Forelimb muscle (tissue), 1 donor: ENCODE measurements around the gene CCDC181. TPM values are rescaled to one million over a fixed set of nuclear protein-coding genes. Genes with fewer than 3 reads are reported as not detected.
"Not testable (repeated sequence)": the region's sequence is repeated elsewhere in the genome, so short reads cannot be mapped to it uniquely, and the experiment has no call there.

Source experiments
- DNase-seq: peaks from one replicate; pipeline ENCODE4 v3.0.0-alpha.2; 2013; ENCODE audit warnings: low read depth
- polyA plus RNA-seq: library from polyadenylated mRNA; unstranded; fragments of 120-200 nt; gene quantifications from one replicate; pipeline ENCODE4 v1.2.1, GENCODE V29; 2013; ENCODE audit not compliant: insufficient read length

The CCDC181 gene
- polyA plus RNA-seq, 1 donor = 0.53 TPM

DNA sequence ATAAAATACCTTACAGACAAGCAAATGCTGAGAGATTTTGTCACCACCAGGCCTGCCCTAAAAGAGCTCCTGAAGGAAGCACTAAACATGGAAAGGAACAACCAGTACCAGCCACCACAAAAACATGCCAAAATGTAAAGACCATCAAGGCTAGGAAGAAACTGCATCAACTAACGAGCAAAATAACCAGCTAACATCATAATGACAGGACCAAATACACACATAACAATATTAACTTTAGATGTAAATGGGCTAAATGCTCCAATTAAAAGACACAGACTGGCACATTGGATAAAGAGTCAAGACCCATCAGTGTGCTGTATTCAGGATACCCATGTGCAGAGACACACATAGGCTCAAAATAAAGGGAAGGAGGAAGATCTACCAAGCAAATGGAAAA lies 24.7 kb downstream of the CCDC181 start:
- DNase-seq = not testable (repeated sequence)

DNA sequence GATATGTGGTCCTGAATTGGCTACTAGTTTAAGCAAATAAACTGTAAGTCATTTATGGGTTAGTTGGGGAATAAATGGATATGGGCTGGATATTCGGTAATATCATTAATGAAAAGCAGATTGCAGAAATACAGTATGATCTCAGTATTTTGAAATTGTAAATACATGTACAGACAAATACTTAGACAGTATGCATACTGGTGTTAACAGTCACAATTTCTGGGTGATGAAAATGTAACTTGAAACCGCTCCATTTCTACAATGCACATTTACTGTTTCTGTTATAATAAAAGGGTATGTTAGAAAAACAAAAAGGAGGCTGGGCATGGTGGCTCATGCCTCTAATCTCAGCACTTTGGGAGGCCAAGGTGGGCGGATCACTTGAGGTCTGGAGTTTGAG lies 31.3 kb downstream of the CCDC181 start:
- no peak for DNase-seq

DNA sequence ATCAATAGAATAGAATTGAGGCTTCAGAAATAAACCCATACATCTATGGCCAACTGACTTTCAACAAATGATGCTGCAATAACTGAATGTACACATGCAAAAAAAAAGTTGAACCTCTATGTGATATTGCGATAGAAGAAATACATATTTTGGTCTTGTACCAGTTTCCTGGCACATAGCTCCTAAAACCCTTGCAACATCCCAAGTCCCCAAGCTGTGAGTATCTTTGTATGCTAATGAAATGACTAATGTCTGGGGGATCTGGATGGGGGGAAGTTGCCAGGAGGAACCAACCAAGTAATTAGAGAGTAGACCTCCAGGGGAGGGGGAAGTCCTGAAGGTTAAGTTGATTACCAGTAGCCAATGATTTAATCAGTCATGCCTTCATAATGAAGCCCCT lies 34.9 kb downstream of the CCDC181 start:
- DNase-seq = no peak

DNA sequence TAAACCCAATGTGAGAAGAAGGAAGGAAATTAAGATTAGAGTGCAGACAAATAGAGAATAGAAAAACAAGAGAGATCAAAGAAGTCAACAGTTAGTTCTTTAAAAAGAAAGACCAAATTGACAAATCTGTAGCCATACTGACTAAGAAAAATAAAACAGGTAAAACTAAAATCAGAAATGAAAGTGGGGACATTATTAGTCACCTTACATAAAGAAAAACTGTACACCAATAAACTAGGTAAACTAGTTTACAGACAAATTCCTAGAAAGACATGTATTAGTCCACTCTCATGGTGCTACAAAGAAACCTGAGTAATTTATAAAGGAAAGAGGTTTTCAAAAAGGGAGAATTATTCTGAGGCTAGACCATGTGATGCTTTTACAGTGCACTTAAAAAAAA lies 37.0 kb downstream of the CCDC181 start:
- no peak for DNase-seq

DNA sequence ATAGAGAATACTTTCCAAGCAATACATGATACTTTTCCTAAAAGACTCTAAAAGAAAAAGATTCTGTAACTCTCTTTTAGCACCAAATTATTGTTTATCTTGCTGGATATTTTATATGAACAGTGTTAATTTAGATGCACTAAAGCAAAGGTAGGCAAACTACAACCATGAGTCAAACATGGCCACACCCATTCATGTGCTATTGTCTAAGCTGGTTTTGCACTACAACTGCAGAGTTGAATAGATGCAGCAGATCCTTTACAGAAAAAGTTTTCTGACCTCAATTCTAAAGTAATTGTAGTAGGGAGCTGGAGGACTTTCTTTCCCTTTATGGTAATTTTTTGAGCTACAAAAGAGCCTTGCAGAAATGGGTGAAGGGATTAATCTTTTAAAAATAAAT lies 39.9 kb downstream of the CCDC181 start:
- no peak for DNase-seq

DNA sequence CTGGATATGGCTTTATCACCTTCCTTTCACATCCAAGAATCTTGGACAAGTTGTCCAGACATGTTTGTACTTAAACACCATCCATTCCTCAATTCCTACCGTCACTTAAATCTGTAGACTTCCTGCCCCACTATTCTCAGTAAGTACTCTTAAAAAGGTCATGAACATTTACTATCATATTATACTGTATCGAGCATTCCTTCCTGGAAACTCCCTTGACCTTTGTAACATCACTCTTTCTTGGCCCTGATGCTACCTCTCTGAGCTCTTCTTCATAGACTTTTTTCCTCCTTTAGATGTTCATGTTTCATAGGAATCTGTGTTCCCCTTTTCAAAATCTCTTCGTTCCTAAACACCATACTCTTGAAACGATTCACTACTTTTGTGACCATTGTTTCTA lies 43.8 kb downstream of the CCDC181 start:
- DNase-seq = no peak

DNA sequence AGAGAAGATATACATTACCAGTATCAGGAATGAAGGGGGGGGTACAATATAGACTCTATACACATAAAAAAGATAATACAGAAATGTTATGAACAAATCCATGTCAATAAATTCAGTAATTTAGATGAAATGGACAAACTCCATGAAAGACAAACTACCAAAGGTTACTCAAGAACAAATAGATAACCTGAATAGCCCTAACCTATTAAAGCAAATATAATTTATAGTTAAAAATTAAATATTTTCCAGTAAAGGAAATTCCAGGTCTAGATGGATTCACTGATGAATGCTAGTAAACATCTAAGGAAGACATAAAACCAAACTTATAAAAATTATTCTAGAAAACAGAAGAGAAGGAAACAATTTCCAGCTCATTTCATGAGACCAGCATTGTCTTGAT lies 46.1 kb downstream of the CCDC181 start:
- no peak for DNase-seq

DNA sequence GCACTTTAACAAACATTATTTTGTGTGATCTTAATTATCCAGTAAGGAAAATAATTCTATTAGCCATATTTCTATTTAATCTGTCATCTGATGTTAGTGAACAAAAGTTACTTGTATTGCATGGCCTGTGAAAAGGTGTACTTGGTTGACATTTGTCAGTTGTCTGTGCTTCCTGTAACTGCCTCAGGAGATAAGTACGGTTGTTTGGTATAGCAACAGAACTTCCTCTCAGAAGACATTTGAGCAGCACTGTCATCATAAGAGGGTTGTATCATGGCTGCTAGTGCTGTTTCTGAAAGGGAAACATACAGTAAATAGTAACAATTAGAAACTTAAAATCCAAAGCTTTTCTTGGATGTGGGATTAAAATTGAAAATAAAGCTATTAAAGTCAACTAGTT lies 55.9 kb downstream of the CCDC181 start:
- no peak for DNase-seq

DNA sequence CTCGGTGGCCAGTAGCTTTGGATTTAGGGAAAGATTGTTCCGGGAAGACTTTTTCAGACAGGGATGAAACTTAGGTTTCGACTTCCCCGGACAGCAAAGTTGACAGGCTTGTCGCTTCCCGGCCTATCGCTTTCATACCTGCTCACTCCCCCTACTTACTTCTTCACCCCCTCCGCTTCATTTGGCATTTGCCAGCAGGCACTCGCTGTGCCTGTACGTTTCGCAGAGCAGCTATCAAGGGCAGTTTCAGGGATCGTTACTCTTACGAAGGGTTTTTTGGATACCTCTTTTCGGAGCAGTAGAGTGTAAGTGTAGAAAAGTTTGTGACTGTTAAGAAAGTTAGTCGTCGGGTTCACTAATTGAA lies 58.9 kb downstream of the CCDC181 start:
- DNase-seq = no peak

DNA sequence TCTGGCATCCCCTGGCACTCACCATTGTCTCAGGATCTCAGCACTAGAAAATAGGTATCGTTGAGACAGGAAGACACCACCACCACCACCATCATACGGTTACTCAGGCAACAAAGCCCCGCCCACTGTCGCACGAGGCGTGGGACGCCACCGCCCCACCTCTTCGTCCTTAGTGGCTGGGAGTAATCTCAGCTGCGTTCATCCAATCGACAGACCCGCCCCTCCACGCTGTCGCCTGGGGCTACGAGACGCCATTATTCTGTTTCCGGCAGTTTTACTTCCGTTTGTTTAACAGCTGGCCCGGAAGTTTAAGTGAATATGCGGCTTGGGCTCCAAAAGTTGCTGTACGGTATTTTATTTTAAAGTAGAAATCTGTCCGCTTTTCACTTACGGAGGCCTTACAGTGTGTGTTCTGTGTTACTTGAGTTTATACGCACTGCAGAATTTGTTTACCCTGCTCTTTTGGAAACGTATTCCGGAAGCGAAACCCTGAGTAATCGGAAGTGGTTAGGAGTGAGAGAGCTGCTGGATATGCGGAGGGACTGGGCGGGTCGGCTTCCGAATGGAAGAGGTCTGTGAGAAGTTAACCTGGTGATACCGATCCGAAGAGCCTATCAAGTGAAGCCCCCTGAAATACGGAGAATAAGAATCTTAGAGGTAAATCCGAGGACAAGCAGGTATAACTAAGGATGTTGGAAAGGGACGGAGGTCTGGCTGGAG lies 59.4 kb downstream of the CCDC181 start, which contains the start of the genes BLZF1 and NME7:
Gene BLZF1 (plus strand): TSS at position 510 of the 720 bp plus-strand sequence. CDS start 1,328 bp downstream, outside the sequence.
Gene NME7 (minus strand): TSS at position 112 of the 720 bp plus-strand sequence. CDS start 87 bp downstream, at position 25.
- DNase-seq = peak; percentile 96

DNA sequence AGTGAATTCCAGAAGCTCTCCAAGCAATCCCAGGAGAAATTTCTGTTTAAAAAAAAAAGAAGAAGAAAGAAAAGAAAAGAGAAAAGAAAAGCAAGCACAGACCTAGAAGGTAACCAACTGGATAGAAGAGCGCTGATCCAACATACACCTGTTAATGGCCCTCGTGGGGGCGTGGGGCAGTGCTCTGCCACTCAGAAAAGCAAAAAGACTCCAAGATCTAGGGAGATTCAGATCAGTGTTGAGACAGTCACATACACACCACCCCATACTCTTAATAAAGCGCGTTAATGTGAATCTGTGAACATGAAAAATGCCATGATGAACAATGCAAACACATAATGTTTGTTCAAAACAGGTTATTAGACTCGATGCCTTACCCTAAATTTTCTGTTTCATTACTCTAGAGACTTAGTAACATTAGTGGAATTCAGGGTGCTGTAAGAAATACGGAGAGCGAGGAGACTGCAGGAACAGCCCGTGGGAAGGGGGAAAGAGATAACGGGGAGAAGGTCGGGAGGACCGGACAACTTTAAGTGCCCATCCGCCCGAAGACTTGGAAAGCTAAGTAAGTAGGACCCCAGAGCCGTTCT lies 60.1 kb downstream of the CCDC181 start:
- DNase-seq = no peak

DNA sequence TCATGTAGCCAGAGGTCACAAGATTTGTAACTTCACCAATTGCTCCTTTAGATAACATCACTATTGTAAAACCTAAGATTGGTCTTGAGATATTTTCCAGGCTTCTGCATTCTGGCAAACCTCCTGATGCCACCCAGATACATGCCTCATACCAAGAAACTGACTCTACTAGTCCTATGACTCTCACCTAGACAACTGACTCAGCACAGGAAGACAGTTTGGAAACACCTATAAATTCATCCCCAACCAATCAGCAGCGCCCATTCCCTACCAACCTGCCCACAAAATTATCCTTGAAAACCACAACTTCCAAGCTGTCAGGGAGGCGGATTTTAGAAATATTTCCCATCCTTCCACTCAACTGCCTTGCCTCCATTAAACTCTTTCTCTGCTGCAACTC lies 62.3 kb downstream of the CCDC181 start:
- DNase-seq = no peak

DNA sequence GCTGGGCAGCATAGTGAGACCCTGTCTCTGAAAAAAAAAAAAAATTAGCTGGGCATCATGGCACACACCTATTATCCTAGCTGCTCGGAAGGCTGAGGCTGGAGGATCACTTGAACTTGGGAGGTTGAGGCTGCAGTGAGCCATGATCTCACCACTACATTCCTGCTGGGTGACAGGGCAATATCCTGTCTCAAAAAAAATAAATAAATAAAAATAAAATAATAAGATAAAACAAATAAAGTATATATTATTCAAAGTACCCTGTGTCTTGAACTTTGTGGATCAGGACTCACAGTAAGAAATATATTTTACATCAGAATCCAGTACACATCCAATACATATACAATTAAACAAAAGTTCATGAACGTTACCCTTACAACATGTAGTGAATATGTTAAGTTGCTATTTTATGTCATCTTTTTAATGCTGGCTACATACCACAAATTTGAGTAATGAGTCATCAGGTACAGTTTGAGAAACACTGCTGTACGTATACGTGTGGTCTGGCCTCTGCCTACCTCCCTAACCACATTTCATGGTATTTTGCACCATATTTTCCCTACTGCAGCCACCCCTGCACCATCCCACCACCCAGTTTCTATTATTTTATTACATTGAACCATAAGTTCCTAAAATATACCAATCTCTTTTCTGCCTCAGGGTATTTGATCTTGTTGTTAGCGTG lies 64.1 kb downstream of the CCDC181 start:
- DNase-seq = no peak

DNA sequence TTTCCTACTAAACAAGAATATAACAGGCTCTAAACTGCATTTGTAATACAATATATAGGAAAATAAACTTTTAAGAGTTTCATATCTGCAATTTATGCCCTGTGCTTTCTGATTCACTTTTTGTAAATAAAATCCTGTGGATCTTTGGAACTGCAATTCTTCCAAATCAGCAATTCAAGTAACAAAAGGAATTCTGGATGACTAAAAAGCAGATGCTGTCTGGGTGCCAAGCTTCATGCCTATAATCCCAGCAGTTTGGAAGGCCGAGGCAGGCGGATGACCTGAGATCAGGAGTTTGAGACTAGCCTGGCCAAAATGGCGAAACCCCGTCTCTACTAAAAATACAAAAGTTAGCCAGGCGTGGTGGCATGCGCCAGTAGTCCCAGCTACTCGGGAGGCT lies 66.0 kb downstream of the CCDC181 start:
- DNase-seq = no peak

DNA sequence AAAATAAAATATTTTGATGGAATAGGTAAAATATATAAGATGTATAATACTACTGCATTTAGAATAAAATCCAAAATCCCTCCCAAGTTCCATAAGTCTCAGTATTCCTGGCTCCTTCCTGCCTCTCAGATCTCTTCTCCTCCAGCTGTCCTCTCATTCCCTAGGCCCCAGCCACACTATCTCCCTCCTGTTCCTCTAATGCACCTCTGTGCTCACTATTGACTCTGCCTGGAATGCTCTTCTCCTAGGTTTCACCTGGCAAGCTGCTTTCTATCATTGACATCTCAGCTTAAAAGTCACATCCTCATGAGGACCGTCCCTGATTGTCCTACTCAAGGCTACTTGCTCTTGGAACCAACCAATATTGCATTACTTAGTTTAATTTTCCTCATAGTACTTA lies 66.9 kb downstream of the CCDC181 start:
- no peak for DNase-seq

DNA sequence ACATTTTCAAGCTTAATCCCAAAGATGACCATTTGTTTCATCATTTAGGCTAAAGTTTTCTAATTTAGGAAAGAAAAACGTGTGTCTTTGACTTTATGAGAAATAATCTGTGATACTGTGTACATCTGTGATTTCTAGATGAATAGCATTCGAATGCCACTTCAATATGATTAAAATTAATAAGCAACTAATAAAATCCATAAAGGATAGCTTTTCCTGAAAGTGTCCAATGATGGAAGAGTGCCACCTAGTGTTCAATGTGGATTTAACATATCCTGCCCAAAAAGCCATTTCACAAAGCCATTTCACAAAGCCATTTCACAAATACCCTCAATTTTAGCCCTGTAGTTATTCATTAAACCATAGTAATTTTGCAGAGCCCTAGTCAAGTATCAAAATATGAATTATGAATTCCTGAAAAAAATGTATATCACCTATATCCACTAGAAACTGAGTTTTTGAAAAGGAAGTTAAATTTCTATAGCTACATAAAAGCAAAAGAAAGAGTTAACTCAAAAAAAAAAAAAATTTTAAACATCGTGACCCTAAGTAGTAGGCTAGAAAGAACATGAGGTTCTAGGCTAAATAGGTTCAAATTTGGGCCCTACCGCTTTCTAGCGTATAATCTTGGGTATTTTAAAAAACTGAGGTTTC lies 78.8 kb downstream of the CCDC181 start:
- peak; percentile 48 for DNase-seq

DNA sequence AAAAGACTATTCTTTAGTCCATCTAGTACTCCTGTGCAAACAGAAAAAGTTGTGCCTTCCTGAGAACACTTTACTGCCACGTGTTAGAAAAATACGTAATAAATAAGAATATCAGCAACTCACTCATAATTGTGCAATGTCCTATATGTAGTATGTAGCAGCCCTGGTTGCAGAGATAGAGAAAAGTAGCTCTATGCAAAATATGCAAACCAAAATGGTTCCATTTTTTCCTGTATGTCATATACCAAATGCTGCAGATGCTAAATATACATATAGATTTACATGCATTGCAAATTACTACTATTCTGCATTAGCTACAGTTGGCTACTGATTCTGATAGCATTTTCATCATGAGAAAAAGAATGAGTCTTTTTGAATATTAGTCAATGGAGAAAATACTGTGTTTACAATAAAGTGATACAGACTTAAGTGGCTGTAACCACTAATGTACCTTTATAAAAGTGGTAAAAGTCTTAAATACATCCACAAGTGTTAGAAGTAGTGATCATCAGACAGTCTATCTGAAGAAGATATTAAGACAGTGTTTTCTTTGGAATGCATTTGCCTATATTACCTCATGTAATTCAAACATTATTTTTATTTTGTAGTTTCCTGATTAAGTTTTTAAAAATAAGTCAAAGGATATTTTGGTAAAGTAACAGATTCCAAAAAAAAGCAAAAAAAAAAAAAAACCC lies 79.4 kb downstream of the CCDC181 start:
- no peak for DNase-seq

DNA sequence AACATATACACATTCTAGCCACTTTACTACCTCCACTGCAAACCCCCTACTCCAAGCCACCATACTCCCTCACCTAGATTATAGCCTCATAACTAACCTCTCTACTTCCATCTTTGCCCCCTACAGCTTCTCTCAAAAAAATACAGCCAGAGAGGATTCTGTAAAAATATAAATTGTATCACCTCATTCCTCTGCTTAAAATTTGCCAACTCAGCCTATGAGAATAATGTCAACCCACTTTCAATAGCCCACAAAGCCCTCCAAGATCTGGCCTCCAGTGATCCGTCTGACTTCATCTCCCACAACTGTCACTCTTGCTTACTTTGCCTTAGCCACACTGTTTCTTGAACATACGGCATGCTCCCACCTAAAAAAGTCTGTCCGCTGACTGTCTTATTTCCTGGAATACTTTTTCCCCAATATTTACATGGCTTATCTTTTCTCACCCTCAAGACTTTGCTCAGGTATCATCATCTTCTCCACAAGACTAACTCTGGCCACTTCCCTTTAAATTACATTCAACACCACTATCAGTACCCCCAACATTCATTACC lies 81.2 kb downstream of the CCDC181 start:
- no peak for DNase-seq

DNA sequence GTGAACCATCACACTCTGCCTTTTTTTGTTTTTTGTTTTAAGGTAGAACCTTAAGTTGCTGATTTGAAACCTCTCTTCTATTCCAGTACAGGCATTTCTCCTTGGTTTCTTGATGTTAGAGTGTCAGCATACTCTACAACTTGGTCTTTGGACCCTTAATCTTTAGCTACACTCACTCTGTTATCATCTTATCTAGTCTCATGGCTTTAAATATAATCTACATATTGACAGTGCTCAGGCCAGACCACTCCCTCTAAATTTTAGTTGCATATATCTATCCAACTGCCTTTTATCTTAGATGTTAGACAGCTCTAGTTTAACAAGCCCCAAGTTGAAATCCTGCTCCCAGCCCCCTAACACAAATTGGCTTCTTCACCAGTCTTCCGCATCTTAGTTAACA lies 81.8 kb downstream of the CCDC181 start:
- DNase-seq = no peak
